ENCODE results near the gene FERMT2. TPM values are rescaled to one million over a fixed set of nuclear protein-coding genes. Genes with fewer than 3 reads are reported as not detected.

FERMT2 gene, protein sequence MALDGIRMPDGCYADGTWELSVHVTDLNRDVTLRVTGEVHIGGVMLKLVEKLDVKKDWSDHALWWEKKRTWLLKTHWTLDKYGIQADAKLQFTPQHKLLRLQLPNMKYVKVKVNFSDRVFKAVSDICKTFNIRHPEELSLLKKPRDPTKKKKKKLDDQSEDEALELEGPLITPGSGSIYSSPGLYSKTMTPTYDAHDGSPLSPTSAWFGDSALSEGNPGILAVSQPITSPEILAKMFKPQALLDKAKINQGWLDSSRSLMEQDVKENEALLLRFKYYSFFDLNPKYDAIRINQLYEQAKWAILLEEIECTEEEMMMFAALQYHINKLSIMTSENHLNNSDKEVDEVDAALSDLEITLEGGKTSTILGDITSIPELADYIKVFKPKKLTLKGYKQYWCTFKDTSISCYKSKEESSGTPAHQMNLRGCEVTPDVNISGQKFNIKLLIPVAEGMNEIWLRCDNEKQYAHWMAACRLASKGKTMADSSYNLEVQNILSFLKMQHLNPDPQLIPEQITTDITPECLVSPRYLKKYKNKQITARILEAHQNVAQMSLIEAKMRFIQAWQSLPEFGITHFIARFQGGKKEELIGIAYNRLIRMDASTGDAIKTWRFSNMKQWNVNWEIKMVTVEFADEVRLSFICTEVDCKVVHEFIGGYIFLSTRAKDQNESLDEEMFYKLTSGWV
- total RNA-seq = 10 to 100 TPM; 40.4 to 64.5 (median 53.3) TPM
- long read RNA-seq, partial matches to known transcripts = 9 of 11 reads
- long read RNA-seq, other reads (novel, unspliced or antisense) = 1 of 11 reads

DNA sequence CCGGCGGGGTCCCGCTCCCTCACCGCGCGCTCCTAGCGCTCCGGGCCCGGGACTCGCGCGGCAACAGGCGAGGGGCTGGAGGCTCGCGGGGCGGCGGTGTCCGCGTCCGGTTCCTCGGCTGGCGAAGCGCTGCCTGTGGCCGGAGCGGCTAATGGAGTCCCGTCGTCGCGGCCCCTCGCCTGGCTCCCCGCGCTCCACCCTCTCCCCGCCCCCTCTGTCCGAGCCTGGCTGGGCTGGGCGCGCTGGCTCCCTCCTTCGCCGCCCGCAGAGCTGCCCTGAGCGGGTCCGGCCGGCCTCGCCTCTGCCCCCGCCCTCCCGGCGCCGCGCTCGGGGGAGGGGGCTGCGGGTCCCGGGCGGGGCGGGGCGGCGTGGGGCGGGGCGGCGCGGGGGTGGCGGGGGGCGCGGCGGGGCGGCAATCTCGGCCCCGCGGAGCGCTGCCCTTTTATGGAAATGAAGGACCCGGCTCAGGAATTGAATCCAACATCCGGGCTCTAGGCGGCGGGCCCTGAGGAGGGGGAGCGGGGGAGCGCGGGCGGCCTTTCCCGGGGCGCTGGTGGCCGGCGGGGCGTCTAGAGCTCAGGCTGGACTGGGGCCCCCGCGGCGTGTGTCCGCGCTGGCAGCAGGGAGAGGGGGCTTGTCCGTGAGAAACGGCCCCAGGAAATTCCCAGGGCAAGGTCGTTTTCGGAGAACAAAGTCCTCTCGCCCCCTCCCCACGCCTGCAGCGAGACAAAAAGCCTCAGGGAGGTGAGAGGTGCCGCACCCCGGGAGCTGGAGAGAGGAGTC, at the start of gene FERMT2:
TSS of gene FERMT2 (minus strand) at position 153 of the 783 bp plus-strand sequence. CDS start 482 bp downstream, outside the sequence.
- Histone ChIP-seq H3K4me1 (peaks cover 0 to 22% (median 9%) of the 10 kb centered on the region in 4 donors), H3K27me3 (no peaks in the 10 kb centered on the region), H3K4me3 (peak within 1 kb of the TSS; percentile 74 to 88 (median 76)), H3K27ac (peak within 1 kb of the TSS; percentile 96 to 98 (median 98)), H3K36me3 (peaks cover 0 to 7% (median 0%) of the 10 kb centered on the region in 4 donors), H3K9me3 (no peaks in the 10 kb centered on the region)
- peak; percentile 87 for TF ChIP-seq POLR2A (IDR thresholded peaks at IDR 0.05)
- TF ChIP-seq, protein P1, sequence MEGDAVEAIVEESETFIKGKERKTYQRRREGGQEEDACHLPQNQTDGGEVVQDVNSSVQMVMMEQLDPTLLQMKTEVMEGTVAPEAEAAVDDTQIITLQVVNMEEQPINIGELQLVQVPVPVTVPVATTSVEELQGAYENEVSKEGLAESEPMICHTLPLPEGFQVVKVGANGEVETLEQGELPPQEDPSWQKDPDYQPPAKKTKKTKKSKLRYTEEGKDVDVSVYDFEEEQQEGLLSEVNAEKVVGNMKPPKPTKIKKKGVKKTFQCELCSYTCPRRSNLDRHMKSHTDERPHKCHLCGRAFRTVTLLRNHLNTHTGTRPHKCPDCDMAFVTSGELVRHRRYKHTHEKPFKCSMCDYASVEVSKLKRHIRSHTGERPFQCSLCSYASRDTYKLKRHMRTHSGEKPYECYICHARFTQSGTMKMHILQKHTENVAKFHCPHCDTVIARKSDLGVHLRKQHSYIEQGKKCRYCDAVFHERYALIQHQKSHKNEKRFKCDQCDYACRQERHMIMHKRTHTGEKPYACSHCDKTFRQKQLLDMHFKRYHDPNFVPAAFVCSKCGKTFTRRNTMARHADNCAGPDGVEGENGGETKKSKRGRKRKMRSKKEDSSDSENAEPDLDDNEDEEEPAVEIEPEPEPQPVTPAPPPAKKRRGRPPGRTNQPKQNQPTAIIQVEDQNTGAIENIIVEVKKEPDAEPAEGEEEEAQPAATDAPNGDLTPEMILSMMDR (IDR thresholded peaks at IDR 0.05) = peak in 1 of 4 donors; percentile 6
- DNase-seq (peak; percentile 90 to 93 (median 92)), ATAC-seq (peak; percentile 81 to 94 (median 85))
- intact Hi-C loops (cut with DNase I) = loop anchor here in 1 of 2 donors (10.0 kb wide), 1 partner anchor 126 kb away; no protein-coding TSS in a partner anchor
- 0% methylated on average over 13 of the region's 95 CpGs for WGBS (ENCODE audit: insufficient coverage, low coverage, low lambda C conversion rate, missing lambda C conversion rate)

DNA sequence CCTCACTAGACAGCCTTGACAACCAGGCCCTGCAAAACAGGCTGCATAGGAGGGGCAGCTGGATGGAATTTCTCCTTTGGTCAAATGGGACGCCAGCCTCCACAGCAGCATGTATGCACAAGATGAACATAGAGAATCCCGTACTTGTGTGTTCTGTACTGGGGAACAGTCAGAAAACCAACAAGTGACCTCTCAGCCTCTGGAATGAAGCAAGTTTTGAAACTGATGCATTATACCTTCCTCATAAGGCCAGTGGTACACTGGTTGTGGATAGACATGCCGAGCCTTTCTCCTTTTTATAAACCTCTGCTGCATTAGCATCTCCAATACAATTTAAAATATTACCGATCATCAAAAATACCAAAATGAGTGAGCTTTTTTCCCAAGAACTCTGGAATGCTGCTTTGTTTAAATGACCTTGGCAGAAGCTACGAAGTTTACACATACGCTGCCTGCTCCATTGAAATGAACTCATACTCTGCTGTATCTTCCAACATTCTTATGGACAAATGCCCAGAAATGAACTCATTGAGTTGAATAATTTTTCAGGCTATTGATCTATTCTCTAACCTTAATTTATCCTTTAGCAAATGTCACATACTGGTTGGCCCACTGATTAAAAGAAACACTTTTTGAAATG, 47.6 kb upstream of the FERMT2 start:
- no peaks in the 10 kb centered on the region for H3K4me1 ChIP-seq
- no peak for ATAC-seq
- H3K9me3 ChIP-seq = no peaks in the 10 kb centered on the region
- no peak overlapping the region for H3K27ac ChIP-seq
- DNase-seq = no peak
- no peaks in the 10 kb centered on the region for H3K27me3 ChIP-seq
- WGBS (ENCODE audit: insufficient coverage, low coverage, low lambda C conversion rate, missing lambda C conversion rate) = 56% methylated on average over 4 of the region's 6 CpGs
- intact Hi-C loops (cut with DNase I) = no loop called here
- H3K36me3 ChIP-seq = no peaks in the 10 kb centered on the region
- H3K4me3 ChIP-seq = no peak overlapping the region
- TF ChIP-seq, protein P1 (IDR thresholded peaks at IDR 0.05) = no peak
- no peak for TF ChIP-seq POLR2A (IDR thresholded peaks at IDR 0.05)

DNA sequence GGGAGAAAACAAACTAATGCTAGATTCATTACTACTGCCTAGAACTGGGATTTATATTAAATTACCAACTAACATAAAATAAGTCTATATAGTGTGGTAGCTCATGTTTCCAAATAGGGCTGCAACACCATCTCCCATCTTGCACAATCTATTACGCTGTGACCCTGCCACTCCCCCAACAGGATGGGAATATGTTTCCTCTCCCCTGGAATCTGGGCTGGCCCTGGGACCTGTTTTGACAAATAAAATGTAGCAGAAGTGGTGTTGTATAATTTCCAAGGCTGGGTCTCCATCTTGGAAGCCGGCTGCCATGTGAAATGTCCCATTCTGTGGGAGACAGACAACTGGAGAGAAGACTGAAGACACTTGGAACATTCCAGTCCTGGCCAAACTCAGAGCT, 45.6 kb upstream of the FERMT2 start:
- Histone ChIP-seq H3K9me3 (no peaks in the 10 kb centered on the region), H3K4me1 (no peaks in the 10 kb centered on the region), H3K27me3 (no peaks in the 10 kb centered on the region), H3K36me3 (no peaks in the 10 kb centered on the region), H3K4me3 (no peak overlapping the region), H3K27ac (no peak overlapping the region)
- intact Hi-C loops (cut with DNase I) = no loop called here
- 100% methylated on average over 1 of the region's 2 CpGs for WGBS (ENCODE audit: insufficient coverage, low coverage, low lambda C conversion rate, missing lambda C conversion rate)
- TF ChIP-seq POLR2A (IDR thresholded peaks at IDR 0.05) = no peak
- TF ChIP-seq, protein P1 (IDR thresholded peaks at IDR 0.05) = no peak
- ATAC-seq (no peak), DNase-seq (no peak)

DNA sequence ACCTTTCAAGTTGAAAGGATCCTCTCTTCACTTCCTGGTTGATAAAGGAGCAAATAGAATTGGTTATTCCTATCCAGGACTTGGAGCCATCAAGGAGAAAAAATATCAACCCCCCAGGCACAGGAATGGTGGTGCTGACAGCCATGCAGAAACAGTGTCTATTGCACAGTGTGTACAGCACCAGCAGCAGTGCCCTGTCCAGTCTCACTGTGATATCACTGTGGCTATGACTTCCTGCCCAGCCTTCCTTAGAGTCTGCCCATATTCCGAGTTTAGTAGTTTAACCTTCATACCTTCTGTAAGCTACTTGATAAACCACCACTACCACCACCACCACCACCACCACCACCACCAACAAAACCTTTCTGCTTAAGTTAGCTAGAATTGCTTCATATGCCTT, 45.1 kb upstream of the FERMT2 start:
- intact Hi-C loops (cut with DNase I) = no loop called here
- DNase-seq (no peak), ATAC-seq (no peak)
- H3K27ac ChIP-seq = no peak overlapping the region
- no peaks in the 10 kb centered on the region for H3K4me1 ChIP-seq
- H3K4me3 ChIP-seq = no peak overlapping the region
- H3K36me3 ChIP-seq = no peaks in the 10 kb centered on the region
- no peaks in the 10 kb centered on the region for H3K9me3 ChIP-seq
- WGBS (ENCODE audit: insufficient coverage, low coverage, low lambda C conversion rate, missing lambda C conversion rate) = 60% methylated on average over 1 of the region's 1 CpG
- TF ChIP-seq POLR2A (IDR thresholded peaks at IDR 0.05) = no peak
- TF ChIP-seq, protein P1 (IDR thresholded peaks at IDR 0.05) = no peak
- no peaks in the 10 kb centered on the region for H3K27me3 ChIP-seq
